Activated naive CD8-positive, alpha-beta T cell treated with anti-CD3 and anti-CD28 coated beads for 36 hours (primary cell): ENCODE measurements around the gene L3MBTL3. TPM values are rescaled to one million over a fixed set of nuclear protein-coding genes. Genes with fewer than 3 reads are reported as not detected.
"Not testable (repeated sequence)": the region's sequence is repeated elsewhere in the genome, so short reads cannot be mapped to it uniquely, and the experiment has no call there.

Experiments
- DNase-seq: peaks from one replicate; pipeline ENCODE4 v3.0.0; 2021
- H3K27ac Mint-ChIP-seq: one replicate; pipeline ENCODE4 v1.8.0; 2022; ENCODE audit warnings: mild to moderate bottlenecking, moderate library complexity, mixed read lengths
- H3K27me3 Mint-ChIP-seq: one replicate; pipeline ENCODE4 v1.8.0; 2022; ENCODE audit warnings: mild to moderate bottlenecking, mixed read lengths
- H3K36me3 Mint-ChIP-seq: one replicate; pipeline ENCODE4 v1.8.0; 2021; ENCODE audit warnings: mild to moderate bottlenecking, mixed read lengths
- H3K4me1 Mint-ChIP-seq: one replicate; pipeline ENCODE4 v1.8.0; 2021; ENCODE audit warnings: mixed read lengths
- H3K4me3 Mint-ChIP-seq: one replicate; pipeline ENCODE4 v1.8.0; 2022; ENCODE audit warnings: mild to moderate bottlenecking, moderate library complexity, mixed read lengths
- H3K9me3 Mint-ChIP-seq: one replicate; pipeline ENCODE4 v1.8.0; 2022; ENCODE audit warnings: mixed read lengths
- total RNA-seq, 2 experiments: library from RNA; stranded (reverse); gene quantifications; one replicate each; pipeline ENCODE4 v1.2.3, GENCODE V29; 2021

L3MBTL3 gene
- total RNA-seq, 2 experiments from 2014 or later: 11.1 to 12.9 TPM

DNA sequence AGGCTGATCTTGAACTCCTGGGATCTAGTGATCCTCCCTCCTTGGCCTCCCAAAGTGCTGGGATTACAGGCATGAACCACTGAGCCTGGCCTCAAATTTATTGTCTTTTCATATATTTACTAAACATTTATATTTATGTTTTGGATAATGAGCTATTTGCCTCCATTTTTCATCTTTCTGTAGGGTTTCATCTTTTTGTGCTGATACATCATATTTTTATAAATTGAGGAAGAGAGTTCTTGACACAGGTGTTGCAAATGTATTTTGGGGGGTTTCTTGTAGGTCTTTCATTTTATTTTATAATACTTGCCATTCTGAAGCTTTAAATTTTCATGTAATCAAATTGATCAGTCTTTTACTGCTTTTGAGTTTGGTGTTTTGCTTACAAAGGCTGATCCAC, 72.4 kb downstream of the L3MBTL3 start:
- Mint-ChIP-seq H3K9me3 (peaks cover 2% of the 10 kb centered on the region), H3K36me3 (peaks cover 40% of the 10 kb centered on the region), H3K27me3 (no peaks in the 10 kb centered on the region), H3K4me3 (no peak overlapping the region), H3K27ac (no peak overlapping the region), H3K4me1 (peaks cover 9% of the 10 kb centered on the region)
- no peak for DNase-seq

DNA sequence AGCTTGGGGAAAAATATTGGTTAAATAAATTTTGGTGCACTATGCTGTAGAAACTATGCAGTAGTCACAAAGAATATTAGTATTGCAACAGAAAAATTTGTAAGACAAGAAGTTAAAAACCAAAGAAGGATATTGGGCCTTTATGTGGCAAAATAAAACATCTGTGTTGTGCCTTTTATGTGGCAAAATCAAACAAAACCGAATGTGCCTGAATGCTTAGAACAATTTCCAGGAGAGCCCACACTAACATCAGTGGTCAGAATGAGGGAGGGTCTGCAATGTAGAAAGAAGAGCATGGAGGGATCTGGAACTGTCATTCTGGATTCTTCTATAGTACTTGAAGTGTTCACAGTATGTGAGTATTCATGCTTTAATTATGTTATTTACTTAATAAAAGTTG, 75.2 kb downstream of the L3MBTL3 start:
- DNase-seq: no peak
- Mint-ChIP-seq H3K4me3 (no peak overlapping the region), H3K27me3 (no peaks in the 10 kb centered on the region)

DNA sequence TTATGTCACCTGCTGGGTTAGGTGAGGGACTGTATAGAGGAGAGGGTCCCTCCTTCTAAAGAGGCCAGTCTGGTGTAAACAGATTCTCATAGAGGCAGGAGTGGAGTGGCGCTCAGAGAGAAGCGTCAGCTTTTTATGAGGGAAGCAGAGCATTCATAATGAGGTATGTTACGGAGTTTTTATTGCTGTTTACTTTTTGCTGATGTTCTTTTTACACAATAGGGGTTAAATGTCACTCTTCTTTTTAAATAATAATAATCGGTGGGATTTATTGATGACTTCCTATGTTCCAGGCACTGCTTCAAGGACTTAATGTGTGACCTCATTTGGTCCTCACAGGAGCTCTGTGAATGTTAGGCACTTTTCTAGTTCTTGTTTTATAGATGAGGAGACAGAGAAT, 79.9 kb downstream of the L3MBTL3 start:
- Mint-ChIP-seq H3K27ac (no peak overlapping the region), H3K4me1 (no peaks in the 10 kb centered on the region), H3K36me3 (peaks cover 31% of the 10 kb centered on the region), H3K9me3 (no peaks in the 10 kb centered on the region), H3K27me3 (no peaks in the 10 kb centered on the region), H3K4me3 (no peak overlapping the region)
- DNase-seq: no peak

More for the DNA sequence above, 75.2 kb downstream of the L3MBTL3 start:
- Mint-ChIP-seq H3K4me1 (peaks cover 9% of the 10 kb centered on the region), H3K9me3 (peaks cover 2% of the 10 kb centered on the region), H3K27ac (no peak overlapping the region), H3K36me3 (peaks cover 36% of the 10 kb centered on the region)

DNA sequence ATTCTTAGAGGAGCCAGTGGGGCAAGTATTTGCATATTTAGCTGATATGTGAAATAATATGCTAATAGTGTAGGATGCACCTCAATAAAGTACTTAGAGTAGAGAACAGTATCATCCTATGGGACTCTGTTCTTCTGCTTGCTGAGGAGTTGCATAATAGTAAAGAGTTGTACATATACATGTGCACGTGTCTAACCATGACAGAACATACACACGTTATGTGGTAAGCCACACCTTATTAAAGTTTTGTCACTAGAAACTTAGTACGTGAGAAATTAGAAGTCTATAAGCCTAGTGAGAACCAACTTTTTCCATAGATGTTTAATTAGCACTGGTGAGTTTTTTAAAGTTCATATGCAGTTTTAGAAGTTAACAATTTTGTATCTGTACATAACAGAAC, 80.7 kb downstream of the L3MBTL3 start:
- no peaks in the 10 kb centered on the region for H3K4me1 Mint-ChIP-seq
- no peak overlapping the region for H3K4me3 Mint-ChIP-seq
- H3K27me3 Mint-ChIP-seq: no peaks in the 10 kb centered on the region
- no peak for DNase-seq
- peaks cover 28% of the 10 kb centered on the region for H3K36me3 Mint-ChIP-seq
- no peak overlapping the region for H3K27ac Mint-ChIP-seq
- H3K9me3 Mint-ChIP-seq: no peaks in the 10 kb centered on the region

DNA sequence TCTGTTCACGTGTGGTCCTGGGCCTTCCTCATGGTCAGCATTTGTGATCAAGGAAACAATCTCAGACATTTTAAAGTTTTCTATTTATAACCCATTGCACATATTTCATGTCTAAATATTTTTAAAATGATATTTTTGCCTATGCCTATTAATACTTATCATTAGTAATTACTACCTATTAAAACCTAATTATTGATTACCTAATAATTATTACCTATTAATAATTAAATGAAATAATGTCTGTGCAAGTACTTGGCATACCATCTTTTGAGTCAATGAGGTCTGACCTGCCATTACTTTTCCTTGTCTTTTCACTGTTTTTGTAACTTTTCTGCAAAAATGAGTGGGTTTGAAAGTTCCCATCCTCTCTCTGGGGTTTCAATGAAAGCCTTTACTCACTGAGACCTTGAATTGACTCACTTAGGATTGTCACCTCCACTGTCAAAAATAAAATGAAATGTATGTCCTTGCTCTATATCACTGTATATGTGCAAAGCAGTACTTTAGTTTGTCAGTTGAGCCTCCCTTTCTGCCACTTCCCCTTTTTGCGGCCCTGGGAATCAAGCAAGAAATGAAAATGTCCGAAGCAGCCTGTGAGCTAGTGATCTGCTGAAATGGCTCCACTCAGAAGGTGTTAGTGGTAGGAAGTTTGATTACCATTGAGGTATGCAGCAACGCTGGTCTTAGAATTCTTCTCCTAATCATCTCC, 87.8 kb downstream of the L3MBTL3 start:
- no peaks in the 10 kb centered on the region for H3K27me3 Mint-ChIP-seq
- H3K9me3 Mint-ChIP-seq: peaks cover 3% of the 10 kb centered on the region
- no peak for DNase-seq
- no peak overlapping the region for H3K27ac Mint-ChIP-seq
- H3K4me1 Mint-ChIP-seq: peaks cover 12% of the 10 kb centered on the region
- no peak overlapping the region for H3K4me3 Mint-ChIP-seq
- H3K36me3 Mint-ChIP-seq: peaks cover 50% of the 10 kb centered on the region

DNA sequence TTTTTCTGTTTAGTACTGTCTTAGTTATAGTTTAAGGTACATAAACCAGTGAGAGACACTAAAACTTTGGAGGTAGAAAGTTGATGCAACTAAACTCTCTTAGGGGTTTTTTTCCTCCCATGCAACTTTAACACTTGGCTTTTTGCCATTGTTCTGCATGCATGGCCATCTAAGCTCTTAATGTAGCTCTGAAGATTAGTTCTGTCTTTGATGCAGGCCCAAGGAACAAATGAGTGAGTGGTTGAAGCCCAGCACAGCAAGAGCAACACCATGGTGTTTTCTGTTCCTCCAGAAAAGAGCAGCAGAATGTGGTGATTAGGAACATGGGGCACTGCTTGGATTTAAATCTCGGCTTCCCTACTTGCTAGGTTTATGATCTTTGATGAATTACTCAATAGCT, 89.3 kb downstream of the L3MBTL3 start:
- DNase-seq: no peak
- H3K27me3 Mint-ChIP-seq: no peaks in the 10 kb centered on the region
- no peak overlapping the region for H3K4me3 Mint-ChIP-seq
- peaks cover 48% of the 10 kb centered on the region for H3K36me3 Mint-ChIP-seq
- H3K4me1 Mint-ChIP-seq: peaks cover 12% of the 10 kb centered on the region
- H3K9me3 Mint-ChIP-seq: peaks cover 3% of the 10 kb centered on the region
- no peak overlapping the region for H3K27ac Mint-ChIP-seq

DNA sequence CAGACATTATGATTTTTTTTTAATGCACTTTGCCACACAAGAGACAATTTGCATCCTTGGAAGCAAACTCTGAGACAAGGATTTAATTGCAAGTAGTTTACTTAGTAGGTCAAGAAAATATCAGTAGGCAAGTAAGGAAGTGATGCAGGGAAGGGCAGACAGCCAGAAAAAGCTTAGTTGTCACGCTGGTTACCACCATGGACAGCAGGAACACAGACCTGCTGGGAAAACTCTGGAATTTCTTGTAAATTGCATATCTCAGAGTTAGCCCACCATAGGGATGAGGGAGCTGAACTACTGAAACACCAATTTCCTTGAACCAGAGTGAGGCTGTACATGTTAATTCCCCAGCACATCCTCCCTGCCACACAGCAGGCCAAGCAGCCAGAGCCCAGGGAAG, 92.7 kb downstream of the L3MBTL3 start:
- no peak for DNase-seq
- Mint-ChIP-seq H3K4me1 (peaks cover 18% of the 10 kb centered on the region), H3K27ac (no peak overlapping the region), H3K4me3 (no peak overlapping the region), H3K27me3 (no peaks in the 10 kb centered on the region), H3K36me3 (peaks cover 52% of the 10 kb centered on the region), H3K9me3 (peaks cover 3% of the 10 kb centered on the region)

DNA sequence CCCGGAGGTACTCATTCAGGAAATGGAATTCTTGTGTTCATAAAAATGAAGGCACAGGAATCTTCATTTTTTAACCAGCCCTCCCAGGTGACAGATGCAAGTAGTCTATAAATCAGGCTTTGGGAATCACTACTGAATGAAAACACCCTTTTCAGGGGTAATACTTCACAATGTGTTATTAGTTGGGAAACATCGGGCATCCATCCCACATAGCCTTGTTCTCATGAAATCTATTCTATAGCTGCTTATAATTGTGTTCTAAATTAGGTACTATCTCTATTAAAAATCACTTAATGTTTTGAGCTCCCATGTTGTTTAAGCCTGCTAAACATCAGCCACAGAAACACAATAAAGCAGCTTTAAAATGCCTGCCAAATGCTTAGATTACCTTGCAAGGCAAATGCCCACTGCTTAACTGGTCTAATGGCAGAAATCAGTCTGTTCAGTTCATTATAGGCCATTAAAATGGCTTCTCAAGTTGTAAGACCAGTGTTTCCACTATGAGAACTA, 94.9 kb downstream of the L3MBTL3 start:
- H3K4me3 Mint-ChIP-seq: no peak overlapping the region
- peaks cover 49% of the 10 kb centered on the region for H3K36me3 Mint-ChIP-seq
- no peak for DNase-seq
- no peaks in the 10 kb centered on the region for H3K27me3 Mint-ChIP-seq
- H3K9me3 Mint-ChIP-seq: peaks cover 7% of the 10 kb centered on the region
- H3K4me1 Mint-ChIP-seq: peaks cover 13% of the 10 kb centered on the region
- H3K27ac Mint-ChIP-seq: no peak overlapping the region

DNA sequence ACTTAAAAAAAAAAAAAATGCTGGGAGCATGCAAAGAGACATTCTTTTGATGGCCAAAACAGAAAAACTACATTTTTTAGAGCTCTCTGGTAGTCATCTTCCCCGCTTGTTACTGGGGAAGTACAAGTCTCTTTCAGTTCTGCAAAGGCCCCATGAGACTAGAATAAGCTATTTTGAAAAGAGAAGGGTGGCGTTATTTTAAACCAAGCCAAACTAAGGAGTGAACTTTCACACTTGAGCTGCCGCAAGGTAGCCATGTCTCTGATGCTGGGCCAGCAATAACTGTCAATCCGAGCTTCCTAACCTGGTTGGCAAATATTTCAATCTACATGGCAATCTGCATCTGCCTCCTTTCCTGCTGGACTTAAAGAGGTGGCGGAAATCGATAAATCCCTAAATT, 96.7 kb downstream of the L3MBTL3 start:
- no peak for DNase-seq
- Mint-ChIP-seq H3K4me1 (peaks cover 15% of the 10 kb centered on the region), H3K4me3 (no peak overlapping the region), H3K27me3 (no peaks in the 10 kb centered on the region), H3K27ac (peak overlapping the region; percentile 39), H3K9me3 (peaks cover 5% of the 10 kb centered on the region), H3K36me3 (peaks cover 37% of the 10 kb centered on the region)

DNA sequence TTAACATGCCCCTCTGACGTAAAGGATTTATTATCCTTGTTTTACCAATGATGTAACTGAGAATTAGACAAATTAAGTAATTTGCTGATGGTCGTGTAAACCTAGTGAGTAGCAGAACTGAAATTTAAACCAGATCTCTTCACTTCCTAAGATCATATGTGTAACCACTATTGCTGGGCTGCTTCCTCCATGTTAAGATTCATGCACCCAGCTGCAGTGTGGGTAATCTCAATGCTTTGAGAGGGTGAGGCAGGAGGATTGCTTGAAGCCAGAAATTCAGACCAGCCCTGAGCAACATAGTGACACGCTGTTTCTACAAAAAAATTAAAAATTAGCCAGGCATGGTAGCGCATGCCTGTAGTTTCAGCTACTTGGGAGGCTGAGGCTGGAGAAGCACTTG, 97.9 kb downstream of the L3MBTL3 start:
- no peak for DNase-seq
- H3K36me3 Mint-ChIP-seq: peaks cover 35% of the 10 kb centered on the region
- H3K9me3 Mint-ChIP-seq: peaks cover 5% of the 10 kb centered on the region
- no peak overlapping the region for H3K4me3 Mint-ChIP-seq
- H3K27ac Mint-ChIP-seq: no peak overlapping the region
- H3K4me1 Mint-ChIP-seq: peaks cover 17% of the 10 kb centered on the region
- no peaks in the 10 kb centered on the region for H3K27me3 Mint-ChIP-seq

DNA sequence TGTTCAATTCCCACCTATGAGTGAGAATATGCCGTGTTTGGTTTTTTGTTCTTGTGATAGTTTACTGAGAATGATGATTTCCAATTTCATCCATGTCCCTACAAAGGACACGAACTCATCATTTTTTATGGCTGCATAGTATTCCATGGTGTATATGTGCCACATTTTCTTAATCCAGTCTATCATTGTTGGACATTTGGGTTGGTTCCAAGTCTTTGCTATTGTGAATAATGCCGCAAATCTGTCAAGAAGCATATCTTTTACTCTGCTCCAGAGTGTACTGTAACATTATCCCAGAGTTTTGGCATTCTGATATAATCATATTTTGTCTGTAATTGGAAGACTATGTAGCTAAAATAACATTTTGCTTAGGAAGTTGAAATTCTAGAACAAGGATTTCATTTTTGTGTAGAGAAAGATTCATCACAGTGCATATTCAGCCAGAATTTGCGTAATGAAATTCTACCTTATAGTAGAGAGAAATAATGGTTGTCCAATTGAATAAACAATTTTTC, 98.9 kb downstream of the L3MBTL3 start:
- H3K27ac Mint-ChIP-seq, H3K27me3 Mint-ChIP-seq, H3K4me3 Mint-ChIP-seq, DNase-seq, H3K9me3 Mint-ChIP-seq: not testable (repeated sequence)
- Mint-ChIP-seq H3K36me3 (peaks cover 32% of the 10 kb centered on the region), H3K4me1 (peaks cover 17% of the 10 kb centered on the region)

DNA sequence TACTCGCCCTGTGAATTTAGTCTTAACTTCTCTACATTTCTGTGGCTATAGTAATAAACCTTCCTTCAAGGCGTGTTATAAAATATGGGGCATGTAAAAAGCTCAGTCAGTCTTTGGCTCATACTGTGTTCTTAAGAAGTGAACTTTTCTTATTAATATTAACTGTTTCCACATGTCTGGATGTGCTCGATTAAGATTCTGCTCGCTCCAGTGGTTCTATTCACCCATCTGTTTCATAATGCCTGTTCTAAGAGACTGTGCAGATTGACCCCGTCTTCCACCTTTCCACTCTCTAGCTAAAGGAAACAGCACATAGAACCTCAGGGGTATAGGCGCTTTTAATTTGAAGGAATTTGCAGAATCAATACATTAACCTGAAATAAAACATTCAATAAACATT, 99.9 kb downstream of the L3MBTL3 start:
- no peak for DNase-seq
- Mint-ChIP-seq H3K9me3 (peaks cover 5% of the 10 kb centered on the region), H3K27me3 (no peaks in the 10 kb centered on the region), H3K4me1 (peaks cover 21% of the 10 kb centered on the region), H3K36me3 (peaks cover 27% of the 10 kb centered on the region), H3K27ac (no peak overlapping the region), H3K4me3 (no peak overlapping the region)

DNA sequence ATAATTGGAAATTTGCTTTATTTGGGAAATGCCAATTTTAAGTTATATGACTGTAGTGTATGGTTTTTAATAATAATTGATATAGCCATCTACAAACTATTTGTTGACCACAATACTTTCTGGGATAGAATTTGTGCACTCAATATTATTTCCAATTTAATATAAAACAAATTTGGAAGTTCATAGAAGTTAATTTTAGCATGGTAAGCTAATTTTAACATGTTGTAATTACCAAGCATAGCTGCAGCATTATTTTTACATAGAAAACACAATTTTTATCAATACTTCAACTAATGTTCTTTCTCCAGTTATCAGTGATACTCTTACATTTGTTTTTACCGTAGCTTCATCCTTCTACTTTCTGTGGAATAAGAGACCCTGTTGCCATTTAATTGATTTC, 100.8 kb downstream of the L3MBTL3 start:
- no peak for DNase-seq
- no peak overlapping the region for H3K27ac Mint-ChIP-seq
- H3K36me3 Mint-ChIP-seq: peaks cover 32% of the 10 kb centered on the region
- peaks cover 5% of the 10 kb centered on the region for H3K9me3 Mint-ChIP-seq
- no peak overlapping the region for H3K4me3 Mint-ChIP-seq
- peaks cover 21% of the 10 kb centered on the region for H3K4me1 Mint-ChIP-seq
- no peaks in the 10 kb centered on the region for H3K27me3 Mint-ChIP-seq

DNA sequence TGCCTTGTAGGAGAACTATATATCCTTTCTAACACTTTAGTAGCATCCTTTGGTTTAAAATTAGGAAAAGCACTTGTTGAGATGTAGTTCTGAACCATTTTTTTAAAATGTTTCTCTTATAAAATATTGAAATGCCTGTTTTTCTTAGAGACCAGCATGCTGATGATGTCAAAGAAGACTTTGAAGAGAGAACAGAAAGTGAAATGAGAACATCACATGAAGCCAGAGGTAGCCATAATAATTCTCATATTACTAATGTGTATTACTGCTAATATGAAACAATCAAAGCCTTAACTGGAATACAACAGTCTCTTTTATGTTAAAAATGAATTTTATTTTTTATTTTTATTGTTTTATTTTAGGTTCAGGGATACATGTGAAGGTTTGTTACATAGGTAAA, 102.3 kb downstream of the L3MBTL3 start:
- DNase-seq: no peak
- peaks cover 33% of the 10 kb centered on the region for H3K36me3 Mint-ChIP-seq
- peaks cover 20% of the 10 kb centered on the region for H3K4me1 Mint-ChIP-seq
- H3K27ac Mint-ChIP-seq: no peak overlapping the region
- peaks cover 7% of the 10 kb centered on the region for H3K9me3 Mint-ChIP-seq
- no peak overlapping the region for H3K4me3 Mint-ChIP-seq
- no peaks in the 10 kb centered on the region for H3K27me3 Mint-ChIP-seq

DNA sequence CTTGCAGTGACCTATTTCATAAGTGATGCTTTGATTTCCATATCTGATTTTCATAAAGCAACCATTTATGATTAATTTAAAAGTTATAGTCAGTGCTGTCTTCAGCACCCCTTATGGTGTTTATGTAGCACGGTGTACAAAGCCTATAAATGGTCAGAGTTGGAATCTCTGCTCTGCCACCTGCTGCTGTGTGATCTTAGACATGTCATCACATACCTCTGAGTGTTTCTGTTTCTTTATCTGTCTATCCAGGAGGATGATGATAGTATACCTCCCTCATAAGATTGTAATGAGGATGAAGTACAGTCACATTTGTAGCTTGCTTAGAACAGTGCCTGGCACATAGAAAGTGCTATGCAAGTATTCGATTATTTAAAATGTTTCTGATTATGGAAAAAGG, 103.9 kb downstream of the L3MBTL3 start:
- Mint-ChIP-seq H3K27ac (no peak overlapping the region), H3K36me3 (peaks cover 28% of the 10 kb centered on the region), H3K27me3 (no peaks in the 10 kb centered on the region), H3K4me3 (no peak overlapping the region), H3K9me3 (peaks cover 2% of the 10 kb centered on the region), H3K4me1 (peaks cover 23% of the 10 kb centered on the region)
- DNase-seq: no peak

DNA sequence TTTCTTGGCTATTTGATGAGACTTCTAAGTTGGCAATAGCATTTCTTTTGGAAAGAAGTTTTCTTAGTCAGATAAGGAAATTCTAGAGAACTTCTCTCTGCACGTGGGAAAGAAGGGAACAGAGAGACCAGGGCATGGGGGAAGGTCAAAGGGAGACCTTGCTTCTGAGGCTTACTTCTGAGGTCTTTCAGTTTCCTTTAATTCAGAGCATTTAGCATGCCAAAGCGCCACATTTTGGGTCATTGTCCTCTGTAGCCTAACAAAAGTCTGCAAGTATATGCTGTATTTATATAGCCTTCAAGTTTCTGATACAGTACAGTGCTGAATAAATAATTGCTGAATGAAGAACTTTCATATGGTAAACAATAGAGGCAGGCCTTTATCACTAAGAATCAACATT, 108.8 kb downstream of the L3MBTL3 start:
- no peak overlapping the region for H3K27ac Mint-ChIP-seq
- no peak for DNase-seq
- peaks cover 31% of the 10 kb centered on the region for H3K36me3 Mint-ChIP-seq
- peaks cover 2% of the 10 kb centered on the region for H3K9me3 Mint-ChIP-seq
- no peaks in the 10 kb centered on the region for H3K27me3 Mint-ChIP-seq
- peaks cover 52% of the 10 kb centered on the region for H3K4me1 Mint-ChIP-seq
- H3K4me3 Mint-ChIP-seq: no peak overlapping the region
